Stimulated activated CD8-positive, alpha-beta memory T cell treated with anti-CD3 and anti-CD28 coated beads, Interleukin-15, amount 100 ng/mL, for 24 hours (primary cell): Measurements from ENCODE around the gene ZDHHC7.
"Not testable (repeated sequence)": the region's sequence is repeated elsewhere in the genome, so short reads cannot be mapped to it uniquely, and the experiment has no call there.

Source experiments
- DNase-seq: peaks from one replicate; pipeline ENCODE4 v3.0.0-alpha.2; 2020; ENCODE audit warnings: low read depth

ZDHHC7 gene, protein sequence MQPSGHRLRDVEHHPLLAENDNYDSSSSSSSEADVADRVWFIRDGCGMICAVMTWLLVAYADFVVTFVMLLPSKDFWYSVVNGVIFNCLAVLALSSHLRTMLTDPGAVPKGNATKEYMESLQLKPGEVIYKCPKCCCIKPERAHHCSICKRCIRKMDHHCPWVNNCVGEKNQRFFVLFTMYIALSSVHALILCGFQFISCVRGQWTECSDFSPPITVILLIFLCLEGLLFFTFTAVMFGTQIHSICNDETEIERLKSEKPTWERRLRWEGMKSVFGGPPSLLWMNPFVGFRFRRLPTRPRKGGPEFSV

DNA sequence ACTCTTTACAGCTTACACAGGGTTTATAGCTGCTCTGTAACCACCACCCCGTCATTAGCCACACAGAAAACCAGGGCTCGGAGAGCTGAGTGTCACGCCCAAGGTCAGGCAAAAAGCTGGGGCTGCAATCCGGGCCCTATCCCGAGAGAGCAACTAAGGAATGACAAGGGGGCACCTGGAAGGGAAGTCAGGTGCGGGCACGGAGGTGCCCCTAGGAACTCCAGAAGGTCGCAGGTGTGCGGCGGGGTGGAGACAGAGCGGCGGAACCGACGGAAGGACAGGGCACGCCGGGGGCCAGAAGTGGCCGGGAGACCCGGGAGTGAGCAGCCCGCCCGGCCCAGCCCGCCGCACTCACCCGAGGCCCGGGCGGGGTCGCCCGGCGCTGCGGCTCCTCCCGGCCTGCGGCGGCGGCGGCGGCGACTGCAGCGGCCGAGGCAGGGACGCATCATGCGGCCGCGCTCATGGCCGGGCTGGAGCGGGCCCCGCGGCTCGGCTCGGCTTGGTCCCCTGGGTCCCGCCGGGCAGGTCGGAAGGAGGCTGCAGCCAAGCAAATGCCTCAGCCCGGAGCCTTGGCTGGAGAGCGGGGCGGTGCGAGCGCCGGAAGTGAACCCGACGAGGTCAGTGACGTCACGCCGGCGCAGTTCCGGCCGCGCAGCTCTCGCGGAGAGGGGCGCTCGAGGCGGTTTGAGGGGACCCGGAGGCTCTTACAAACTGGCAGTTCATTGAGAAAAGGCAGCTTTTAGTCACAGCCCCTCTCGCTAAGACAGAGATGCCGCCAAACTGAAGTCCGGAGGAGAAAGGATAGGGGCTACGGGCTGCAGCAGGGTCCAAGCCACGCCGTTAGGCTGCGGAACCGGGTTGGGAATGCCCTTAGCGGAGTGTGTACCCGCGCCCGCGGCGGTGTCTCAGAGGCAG lies at the start of gene ZDHHC7:
ZDHHC7 (minus strand) TSS at position 605 of the 915 bp plus-strand sequence. CDS start 20,917 bp downstream, outside the sequence.
- DNase-seq = peak; percentile 77

DNA sequence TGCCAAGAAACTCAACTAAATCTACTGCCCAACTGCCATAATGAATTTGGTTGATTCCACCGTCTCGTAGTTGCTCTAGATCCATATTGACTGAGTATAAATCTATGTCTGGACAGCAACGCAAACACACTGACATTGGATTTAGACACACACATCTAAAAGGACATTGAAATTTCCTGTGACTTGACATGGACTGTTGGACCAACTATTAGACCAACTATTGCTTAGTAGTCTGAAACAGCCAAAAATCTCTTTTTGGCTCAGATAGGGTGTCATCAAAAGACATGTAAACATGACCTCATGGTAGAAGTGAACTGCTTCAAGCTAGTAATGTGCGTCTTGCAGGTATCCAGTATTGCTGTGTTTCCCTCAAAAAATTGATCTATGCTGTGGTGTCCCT lies 47.6 kb upstream of the ZDHHC7 start:
- DNase-seq = no peak

DNA sequence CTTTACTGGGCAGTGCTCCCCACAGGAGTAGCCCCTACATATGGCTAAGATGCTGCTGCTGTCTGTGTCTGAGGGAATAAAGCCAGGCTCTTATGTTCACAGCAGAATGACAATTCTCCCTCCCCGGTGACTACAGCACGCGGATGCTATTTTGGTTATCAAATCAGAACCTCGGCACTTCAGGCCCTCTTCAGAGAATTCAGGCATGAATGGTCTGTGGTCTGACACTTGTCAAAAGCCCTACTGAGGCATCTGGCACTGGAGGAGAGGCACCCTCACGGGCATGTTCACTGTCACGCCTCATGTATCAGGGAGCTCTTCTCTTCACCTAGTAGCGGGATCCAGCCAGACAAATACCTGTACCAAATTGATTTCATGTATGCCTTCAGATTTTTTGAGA lies 46.6 kb upstream of the ZDHHC7 start:
- DNase-seq = no peak

DNA sequence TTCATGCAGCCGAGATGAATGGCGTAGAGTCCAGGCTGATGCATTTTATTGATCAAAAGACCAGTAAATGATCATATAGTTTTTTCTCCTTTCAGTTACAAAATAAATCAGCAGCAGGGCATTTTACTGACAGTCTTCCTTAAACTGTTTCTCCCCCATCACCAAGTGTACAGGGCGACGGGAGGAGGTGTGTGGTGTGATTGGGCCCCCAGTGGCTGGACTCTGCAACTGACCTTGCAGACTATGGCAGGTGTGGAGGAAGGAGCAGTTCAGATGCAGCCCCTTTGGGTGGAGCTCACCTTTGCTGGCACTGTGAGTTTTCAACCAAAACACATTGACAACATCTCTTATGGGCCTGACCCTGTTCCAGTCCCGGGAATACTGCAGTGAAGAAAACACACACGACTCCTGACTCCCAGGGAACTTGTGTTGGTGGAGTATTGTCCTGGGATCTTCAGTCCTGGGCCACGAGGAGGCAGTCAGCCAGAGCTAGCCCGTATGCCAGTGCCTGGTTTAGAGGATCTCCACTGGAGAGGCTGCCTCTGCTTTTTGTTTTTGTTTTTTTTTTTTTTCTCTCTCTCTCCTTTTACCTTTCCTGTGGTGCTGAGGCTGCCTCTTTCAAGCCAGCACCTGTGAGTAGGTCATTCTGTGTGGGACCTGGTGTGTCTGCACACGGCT lies 46.0 kb upstream of the ZDHHC7 start:
- no peak for DNase-seq

DNA sequence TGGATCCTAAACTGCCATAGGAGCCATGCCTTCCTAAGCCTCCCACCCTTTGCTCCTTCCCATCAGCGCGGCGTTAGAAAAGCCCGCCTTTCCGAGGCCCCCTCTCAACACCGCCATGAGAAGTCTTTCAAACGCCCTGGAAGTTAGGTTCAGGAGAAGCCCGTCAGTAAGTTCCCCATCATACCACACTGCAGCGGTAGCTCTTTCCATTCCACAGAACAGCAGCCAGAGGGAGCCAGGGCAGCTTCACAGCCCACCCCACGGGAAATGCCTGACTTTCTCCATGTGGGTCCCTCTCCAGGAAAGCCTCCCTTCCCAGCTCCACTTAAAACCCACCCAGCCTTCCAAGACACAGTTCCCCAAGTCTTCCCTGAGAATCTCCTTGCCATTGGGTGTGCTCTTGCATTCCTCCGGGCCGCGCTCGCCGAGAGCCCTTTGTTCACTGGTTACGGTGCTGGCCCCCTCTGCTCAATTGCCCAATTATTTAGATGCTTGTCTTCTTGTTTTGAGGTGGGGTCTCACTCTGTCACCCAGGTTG lies 44.9 kb upstream of the ZDHHC7 start:
- DNase-seq = no peak

DNA sequence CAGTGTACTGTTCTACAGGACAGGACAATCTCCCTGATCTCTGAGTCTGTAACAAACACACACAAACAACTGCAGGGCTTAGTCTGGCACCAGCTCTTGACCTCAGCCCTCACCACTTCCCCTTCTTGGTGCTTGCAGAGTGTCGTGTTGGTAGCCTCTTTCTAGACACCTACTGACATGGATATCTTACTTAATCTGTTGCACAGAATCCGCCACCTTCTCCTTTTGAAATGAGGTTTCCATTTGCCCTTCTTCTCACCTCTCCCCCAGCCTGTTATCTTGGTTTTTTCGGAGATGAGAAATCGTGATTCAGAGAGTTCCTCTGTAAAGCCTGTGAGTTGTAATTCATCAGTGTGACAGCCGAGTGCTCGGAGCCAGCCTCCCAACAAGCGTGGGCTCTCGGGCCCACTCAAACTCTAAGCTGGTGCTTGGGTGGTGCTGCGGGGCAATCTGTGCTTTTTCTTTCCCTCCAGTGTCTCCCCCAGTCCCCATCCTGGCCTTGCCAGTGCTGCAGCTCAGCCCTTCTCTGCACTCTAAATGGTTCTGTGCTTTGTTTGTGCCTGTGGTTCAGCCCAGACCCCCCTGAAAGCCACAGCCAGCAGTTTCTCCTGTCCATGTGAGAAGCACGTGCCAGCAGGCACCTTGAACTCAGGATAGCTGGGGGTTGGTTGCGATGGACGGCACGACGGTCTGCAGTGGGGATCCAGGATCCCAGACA lies 44.3 kb upstream of the ZDHHC7 start:
- no peak for DNase-seq

DNA sequence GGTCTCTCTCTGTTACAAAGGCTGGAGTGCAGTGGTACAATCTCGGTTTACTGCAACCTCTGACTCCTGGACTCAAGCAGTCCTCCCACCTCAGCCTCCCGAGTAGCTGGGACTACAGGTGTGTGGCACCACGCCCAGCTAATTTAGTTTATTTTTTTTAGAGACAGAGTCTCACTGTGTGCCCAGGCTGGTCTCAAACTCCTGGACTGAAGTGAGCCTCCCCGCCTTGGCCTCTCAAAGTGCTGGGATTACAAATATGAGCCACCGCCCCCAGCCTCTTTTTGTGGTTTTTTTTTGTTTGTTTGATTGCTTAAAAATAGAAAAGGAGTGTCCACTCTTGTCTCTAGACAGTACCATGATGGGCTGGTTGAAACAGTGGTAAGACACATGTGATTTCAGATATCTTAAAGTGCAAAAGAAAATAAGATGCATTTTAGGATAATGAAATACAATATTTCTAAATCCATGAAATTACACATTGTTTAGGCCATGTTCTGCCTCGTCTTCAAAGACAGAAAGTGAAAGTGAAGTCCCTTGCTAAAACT lies 43.7 kb upstream of the ZDHHC7 start:
- DNase-seq = no peak

DNA sequence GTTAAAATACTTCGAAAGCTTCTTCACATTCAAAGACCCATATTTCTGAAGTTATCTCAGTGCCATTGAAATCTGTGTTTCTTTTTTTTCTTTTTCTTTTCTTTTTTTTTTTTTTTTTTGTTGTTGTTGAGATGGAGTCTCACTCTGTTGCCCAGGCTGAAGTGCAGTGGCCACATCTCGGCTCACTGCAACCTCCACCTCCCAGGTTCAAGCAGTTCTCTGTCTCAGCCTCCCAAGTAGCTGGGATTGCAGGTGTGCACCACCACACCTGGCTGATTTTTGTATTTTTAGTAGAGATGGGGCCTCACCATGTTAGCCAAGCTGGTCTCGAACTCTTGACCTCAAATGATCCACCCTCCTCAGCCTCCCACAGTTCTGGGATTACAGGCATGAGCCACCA lies 43.0 kb upstream of the ZDHHC7 start:
- not testable (repeated sequence) for DNase-seq

DNA sequence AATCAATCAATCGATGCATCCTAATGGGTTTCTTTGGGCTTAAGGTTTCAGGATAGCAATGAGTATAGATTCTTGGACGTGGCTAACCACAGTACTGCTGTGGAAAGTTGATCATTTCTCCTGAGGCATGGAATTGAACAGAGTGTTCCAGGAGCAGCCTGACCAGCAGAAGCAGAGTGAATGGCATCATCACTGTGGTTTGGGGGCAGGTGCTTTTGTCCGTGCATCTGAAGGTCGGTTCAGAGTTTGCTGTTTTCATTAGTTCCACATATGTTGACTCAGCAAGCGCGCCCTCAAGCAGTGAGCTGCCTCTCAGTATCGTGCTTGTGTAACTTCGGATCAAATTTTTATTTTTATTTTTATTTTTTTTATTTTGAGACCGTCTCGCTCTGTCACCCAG lies 41.2 kb upstream of the ZDHHC7 start:
- no peak for DNase-seq

DNA sequence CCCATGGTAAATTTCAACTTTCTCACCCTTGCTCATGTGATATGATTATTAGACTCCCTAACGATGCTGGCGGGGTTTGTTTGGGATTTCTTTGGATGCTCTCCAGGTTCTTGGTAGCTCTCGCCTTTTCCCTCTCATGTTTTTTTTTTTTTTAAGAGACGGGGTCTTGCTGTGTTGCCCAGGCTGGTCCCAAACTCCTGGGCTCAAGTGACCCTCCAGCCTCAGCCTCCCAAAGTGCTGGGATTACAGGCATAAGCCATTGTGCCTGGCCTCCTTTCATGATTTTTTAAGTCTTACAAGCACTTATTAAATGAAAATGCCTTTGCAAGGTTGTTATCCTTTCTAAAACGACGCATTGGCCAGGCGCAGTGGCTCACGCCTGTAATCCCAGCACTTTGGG lies 40.3 kb upstream of the ZDHHC7 start:
- no peak for DNase-seq

DNA sequence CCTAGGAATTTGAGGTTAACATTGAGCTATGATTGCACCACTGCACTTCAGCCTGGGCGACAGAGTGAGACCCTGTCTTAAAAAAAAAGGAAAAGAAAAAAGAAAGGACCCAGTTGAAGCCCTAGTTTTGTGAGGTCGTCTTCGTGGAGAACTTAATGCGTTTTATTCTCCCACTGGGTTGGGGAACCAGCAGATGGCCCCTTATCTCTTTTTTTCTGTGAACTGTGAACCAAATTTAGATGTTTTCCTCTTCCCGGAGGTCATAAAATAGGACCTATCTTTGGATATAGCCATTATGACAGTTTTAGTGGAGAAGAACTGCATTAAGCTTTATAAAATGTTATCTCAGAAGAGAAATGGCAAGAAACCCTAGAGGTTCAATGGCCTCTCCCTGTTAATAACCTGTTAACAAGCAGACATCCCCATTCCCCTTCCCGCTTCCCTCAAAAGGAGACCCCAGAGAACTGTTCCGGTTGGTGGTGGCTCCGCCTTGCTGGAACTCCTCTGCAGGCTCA lies 39.8 kb upstream of the ZDHHC7 start:
- no peak for DNase-seq

DNA sequence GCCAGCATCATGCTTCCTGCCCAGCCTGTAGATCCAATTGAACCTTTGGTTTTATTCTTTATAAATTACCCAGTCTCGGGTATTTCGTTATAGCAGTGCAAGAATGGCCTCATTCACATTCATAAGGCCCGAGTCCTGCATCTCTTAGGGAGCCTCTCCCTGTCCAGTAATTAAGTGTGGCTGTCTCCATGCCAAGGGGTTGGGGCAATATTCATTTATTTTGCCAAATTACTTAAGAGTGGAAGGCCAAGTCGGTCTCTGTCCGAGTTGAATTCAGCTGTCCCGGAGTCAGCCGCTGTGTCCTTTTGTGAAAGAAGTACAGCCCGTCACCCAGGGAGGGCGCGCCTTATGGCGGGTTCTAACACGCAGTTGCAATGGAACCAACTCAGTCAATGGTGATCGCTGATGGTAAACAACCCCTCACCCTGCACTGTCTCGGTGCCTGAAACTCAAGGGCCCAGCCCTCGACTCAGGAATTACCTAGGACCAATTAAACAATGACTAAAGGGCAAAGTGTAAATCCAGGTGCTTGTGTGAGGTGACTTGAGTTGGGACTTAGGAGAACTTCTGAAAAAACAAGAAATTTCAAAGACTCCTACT lies 38.5 kb upstream of the ZDHHC7 start:
- no peak for DNase-seq

DNA sequence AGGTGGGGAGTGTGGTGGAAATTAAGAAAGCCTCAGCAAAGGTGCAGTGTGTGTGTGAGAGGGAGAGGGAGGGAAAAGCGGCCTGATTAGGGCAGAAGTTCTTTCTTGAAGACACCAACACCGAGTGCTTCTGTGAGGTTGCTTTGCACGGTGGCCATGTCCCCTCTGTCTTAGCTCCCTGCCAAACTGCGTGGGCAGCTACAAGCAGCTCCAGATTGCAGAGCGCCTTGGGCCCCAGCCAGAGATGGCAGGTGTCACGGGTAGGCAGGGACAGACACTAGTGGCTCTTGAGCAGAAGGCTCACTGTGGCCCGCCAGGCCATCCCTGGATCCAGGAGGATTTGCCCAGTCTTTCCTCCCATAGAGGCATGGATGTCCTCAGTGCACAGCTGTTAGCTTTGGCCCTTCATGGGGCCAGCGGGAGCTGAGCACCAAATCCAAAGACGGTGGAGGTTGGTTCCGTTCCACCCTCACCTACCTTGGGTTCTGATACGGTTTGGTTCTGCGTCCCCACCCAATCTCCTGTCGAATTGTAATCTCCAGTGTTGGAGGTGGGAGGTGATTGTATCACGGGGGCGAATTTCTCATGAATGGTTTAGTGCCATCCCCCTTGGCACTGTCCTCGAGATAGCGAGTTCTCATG lies 37.7 kb upstream of the ZDHHC7 start:
- no peak for DNase-seq

DNA sequence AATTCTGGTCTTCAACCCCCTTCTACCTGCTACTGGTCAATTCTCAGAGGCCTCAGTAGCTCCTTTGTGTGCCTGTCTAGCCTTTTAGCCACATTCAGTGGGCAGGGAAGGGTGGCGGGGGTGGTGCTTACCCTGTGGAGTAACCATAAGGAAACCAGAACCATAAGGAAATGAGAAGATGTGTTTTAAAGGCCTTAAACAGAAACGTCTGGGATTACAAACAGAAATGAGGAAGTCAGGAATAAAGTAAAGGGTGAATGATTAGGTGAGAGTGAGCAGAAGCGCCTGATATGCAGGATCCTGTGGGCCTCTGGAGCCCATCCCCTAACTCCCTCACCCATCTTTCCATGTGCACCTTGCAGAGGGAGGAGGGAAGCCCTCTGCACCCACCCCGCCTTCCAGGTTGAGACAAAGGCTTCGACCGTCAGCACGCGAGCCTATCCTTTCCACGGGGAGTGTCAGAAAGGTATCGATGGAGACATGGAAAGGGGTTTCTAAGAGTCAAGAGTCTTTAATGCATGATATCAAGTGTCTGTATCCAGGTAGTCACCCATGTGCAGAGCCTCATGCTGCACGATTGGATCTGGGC lies 36.6 kb upstream of the ZDHHC7 start:
- no peak for DNase-seq

DNA sequence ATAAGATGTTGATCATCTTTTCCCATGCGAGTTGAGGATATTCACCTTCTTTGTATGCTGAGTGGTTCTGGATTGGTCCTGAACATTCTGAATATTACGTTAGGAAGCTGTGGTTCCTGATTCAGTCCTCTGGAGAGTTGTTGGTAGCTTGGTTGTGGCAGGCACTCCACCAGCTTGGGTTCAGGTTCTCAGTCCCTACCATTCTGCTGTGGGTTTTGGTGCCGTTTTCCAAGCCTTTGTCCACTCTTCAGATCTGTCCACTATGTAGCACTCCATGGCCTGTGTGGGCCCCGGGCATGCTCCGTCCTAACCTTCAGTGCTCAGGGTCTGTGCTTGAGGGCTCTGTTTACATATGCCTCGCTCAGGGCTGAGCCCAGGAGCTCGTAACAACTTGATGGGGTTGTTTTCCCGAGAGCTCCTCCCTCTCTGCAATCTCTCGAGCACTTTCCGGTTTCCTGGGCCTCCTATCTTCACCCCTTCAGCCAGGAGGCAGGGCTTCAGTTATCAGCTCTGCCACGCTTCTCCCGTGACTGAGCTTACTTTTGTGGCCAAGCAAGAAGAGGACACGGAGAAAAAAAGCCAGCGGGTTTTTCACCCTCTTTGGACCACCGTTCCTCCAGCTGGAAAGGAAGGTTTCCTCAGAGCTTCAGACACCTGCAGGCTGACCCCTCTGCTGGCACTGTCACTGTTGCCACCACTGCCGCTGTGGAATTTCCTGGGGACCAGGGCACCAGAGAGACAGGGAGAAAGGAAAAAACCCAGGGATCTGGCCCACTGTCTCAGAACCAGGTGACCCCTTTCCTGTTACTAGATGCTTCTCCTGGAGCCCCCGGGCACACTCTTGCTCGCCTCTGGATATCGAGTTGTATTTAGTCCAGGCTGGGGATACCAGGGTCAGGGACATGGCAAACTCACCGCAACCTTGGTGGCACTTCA lies 35.9 kb upstream of the ZDHHC7 start:
- no peak for DNase-seq

DNA sequence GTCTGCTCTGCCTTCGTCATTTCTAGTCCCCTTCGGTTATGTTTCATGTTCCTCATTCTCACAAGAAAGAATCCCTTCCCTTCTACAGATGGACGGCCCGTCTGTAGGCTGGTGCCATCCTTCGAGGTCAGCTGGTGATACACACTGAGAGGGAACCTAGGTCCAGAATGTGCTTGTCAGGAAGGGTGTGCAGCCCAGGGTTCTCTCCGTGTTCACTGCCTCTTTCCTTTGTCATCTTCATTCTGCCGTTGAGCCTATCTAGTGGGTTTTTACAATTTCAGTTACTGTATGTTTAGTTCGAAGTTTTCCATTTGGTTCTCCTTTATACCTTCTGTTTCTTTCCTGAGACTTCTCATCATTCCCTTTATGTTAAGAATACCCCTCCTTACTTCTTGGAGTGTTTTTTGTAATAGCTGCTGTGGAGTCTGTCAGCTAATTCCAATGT lies 35.2 kb upstream of the ZDHHC7 start:
- DNase-seq = no peak

DNA sequence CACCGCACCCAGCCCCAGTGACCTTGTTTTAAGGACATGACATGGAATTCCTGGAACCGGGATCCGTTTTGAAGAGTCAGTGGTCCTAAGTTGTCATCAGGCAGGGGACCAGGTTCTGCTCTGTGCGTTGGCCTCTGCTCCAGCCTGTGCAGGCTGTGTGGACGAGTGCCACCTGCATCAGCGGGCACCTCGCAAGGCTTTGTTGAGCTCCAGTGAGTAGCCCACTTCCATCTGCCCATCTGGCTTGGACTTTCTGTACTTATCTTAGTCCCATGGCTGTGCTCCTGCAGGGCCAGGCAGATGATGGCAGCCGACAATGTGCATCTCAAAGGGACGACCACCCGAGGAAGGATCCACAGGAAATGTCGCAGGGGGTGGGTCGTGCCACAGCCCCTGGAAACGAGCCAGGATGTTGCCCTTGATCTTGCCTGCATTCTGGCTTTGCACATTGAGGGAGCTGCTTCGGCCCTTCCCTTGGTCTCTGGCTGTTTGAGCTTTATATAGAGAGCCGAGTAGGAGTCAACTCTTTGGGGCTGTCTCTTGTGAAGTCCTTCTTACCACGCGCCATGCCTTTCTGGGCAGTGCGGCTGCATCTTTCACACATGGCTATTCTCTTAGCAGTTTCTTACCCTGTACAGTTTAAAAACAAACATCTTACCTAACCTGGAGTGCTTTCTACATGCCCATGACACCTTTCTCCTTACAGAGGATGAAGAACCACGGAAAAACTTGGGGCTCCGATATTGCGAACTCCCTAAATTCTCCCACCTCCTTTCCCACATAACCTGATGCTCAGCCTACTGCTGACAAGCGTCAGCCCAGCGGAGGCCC lies 34.5 kb upstream of the ZDHHC7 start:
- no peak for DNase-seq

DNA sequence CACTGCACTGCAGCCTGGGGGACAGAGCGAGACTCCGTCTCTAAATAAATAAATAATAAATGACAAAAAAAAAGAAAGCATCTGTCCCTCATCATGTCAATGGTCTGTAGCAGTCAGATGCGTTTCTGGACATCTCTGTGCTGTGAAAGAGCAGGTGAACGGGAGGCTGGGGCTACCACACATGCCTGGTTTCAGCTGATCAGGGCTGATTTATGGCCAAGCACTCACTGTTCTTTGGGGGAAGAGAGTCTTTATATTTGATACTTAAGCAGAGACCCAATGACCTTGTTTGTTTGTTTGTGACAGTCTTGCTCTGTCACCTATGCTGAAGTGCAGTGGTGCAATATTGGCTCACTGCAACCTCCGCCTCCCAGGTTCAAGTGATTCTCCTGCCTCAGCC lies 33.7 kb upstream of the ZDHHC7 start:
- no peak for DNase-seq
